Measurements from ENCODE around the gene ZFHX3. TPM values are rescaled to one million over a fixed set of nuclear protein-coding genes. Genes with fewer than 3 reads are reported as not detected.

ZFHX3 gene
- total and polyA plus RNA-seq, 9 of the 15 experiments (the other 6 are each of a cell fraction or from before 2014, with no cell fraction given): 0.01 to 0.23 (median 0.06) TPM; not detected in 4

DNA sequence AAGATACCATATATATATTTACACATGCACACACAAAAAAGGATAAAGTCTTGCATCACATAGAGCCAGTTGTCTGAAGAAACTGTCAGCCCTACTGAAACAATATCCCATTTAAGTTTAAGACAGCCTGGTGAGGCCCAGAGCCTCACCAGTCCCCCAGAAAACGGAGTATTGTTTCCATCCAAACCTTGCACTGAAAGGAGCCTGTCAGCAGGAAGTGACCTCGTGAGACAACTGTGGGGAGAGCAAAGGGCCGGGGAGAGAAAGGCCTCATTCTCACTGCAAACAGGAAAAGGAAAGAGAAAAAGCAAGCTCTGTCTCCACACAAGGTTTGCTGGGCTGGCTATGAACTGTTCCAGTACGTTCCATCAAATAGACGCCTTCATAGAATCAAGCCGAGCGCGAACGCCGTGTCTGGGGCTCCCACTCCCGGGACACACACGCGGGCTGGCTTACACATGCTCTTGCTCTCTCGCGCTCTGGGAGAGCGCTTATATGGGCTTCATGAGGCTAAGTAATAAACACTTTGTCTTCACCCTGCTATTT lies 44.4 kb upstream of the ZFHX3 start:
- Histone ChIP-seq H3K79me2 (ENCODE audit: control insufficient read depth, insufficient read depth, low read length) (no peaks in the 10 kb centered on the region), H3K9me3 (replicated peaks; ENCODE audit: control insufficient read depth, insufficient read depth, low read depth, low read length) (no peaks in the 10 kb centered on the region), H3K9ac (ENCODE audit: insufficient read depth in 1 of 2, low read depth in 2 of 2, low read length in 2 of 2) (no peak overlapping the region), H3K4me3 (no peak overlapping the region), H4K20me1 (replicated peaks; ENCODE audit: control insufficient read depth, insufficient read depth, low read length) (no peaks in the 10 kb centered on the region), H2AFZ (ENCODE audit: low read depth, low read length) (no peak overlapping the region), H3K27ac (ENCODE audit: extremely low read depth, low read depth, low read length) (no peak overlapping the region), H3K9me1 (ENCODE audit: control insufficient read depth, insufficient read depth, low read length) (no peaks in the 10 kb centered on the region), H3K27me3 (ENCODE audit: control insufficient read depth in 2 of 2, insufficient read depth in 2 of 2, low read length in 2 of 2) (peaks cover 20 to 25% of the 10 kb centered on the region in 2 experiments; a peak in 4 of 5 replicates), H3K4me2 (ENCODE audit: insufficient read depth, low read length) (no peak overlapping the region), H3K36me3 (ENCODE audit: control insufficient read depth, insufficient read depth, low read length) (no peaks in the 10 kb centered on the region), H3K4me1 (replicated peaks in 1 of 2; ENCODE audit: control insufficient read depth in 2 of 2, insufficient read depth in 2 of 2, low read length in 2 of 2) (no peaks in the 10 kb centered on the region)
- WGBS (ENCODE audit: insufficient coverage, low coverage, missing lambda C conversion rate): 2% methylated on average over 16 of the region's 16 CpGs
- in situ Hi-C loops (cut with MboI): no loop called here
- POLR2A ChIA-PET: no interaction called here
- TF ChIP-seq, protein P1, sequence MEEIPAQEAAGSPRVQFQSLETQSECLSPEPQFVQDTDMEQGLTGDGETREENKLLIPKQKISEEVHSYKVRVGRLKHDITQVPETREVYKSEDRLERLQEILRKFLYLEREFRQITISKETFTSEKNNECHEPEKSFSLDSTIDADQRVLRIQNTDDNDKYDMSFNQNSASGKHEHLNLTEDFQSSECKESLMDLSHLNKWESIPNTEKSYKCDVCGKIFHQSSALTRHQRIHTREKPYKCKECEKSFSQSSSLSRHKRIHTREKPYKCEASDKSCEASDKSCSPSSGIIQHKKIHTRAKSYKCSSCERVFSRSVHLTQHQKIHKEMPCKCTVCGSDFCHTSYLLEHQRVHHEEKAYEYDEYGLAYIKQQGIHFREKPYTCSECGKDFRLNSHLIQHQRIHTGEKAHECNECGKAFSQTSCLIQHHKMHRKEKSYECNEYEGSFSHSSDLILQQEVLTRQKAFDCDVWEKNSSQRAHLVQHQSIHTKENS (CRISPR knock-in tag; IDR thresholded peaks at IDR 0.05): no peak
- TF ChIP-seq IFI16 (CRISPR knock-in tag; IDR thresholded peaks at IDR 0.05): no peak
- TF ChIP-seq MBD2 (IDR thresholded peaks at IDR 0.05; ENCODE audit: borderline replicate concordance, low read depth): no peak
- TF ChIP-seq, protein P2, sequence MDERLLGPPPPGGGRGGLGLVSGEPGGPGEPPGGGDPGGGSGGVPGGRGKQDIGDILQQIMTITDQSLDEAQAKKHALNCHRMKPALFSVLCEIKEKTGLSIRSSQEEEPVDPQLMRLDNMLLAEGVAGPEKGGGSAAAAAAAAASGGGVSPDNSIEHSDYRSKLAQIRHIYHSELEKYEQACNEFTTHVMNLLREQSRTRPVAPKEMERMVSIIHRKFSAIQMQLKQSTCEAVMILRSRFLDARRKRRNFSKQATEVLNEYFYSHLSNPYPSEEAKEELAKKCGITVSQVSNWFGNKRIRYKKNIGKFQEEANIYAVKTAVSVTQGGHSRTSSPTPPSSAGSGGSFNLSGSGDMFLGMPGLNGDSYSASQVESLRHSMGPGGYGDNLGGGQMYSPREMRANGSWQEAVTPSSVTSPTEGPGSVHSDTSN (CRISPR knock-in tag; IDR thresholded peaks at IDR 0.05; ENCODE audit: low read depth): no peak
- TF ChIP-seq, protein P2 (tag; conservative IDR thresholded peaks at IDR 0.05; ENCODE audit: low read depth): no peak
- no peak for TF ChIP-seq SP2 (IDR thresholded peaks at IDR 0.05; ENCODE audit: extremely low read depth, low read depth, low read length, poor library complexity, severe bottlenecking)
- no peak for TF ChIP-seq NFE2 (IDR thresholded peaks at IDR 0.05; ENCODE audit: low read depth)
- no peak for TF ChIP-seq PPARD (CRISPR knock-in tag; IDR thresholded peaks at IDR 0.05)
- no peak for TF ChIP-seq BMI1 (IDR thresholded peaks at IDR 0.05; ENCODE audit: low read length)
- no peak for TF ChIP-seq ZC3H8 (IDR thresholded peaks at IDR 0.05)
- TF ChIP-seq, protein P3, sequence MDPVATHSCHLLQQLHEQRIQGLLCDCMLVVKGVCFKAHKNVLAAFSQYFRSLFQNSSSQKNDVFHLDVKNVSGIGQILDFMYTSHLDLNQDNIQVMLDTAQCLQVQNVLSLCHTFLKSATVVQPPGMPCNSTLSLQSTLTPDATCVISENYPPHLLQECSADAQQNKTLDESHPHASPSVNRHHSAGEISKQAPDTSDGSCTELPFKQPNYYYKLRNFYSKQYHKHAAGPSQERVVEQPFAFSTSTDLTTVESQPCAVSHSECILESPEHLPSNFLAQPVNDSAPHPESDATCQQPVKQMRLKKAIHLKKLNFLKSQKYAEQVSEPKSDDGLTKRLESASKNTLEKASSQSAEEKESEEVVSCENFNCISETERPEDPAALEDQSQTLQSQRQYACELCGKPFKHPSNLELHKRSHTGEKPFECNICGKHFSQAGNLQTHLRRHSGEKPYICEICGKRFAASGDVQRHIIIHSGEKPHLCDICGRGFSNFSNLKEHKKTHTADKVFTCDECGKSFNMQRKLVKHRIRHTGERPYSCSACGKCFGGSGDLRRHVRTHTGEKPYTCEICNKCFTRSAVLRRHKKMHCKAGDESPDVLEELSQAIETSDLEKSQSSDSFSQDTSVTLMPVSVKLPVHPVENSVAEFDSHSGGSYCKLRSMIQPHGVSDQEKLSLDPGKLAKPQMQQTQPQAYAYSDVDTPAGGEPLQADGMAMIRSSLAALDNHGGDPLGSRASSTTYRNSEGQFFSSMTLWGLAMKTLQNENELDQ (CRISPR knock-in tag; IDR thresholded peaks at IDR 0.05; ENCODE audit: borderline replicate concordance): no peak
- intact Hi-C loops (cut with micrococcal nuclease): no loop called here
- FAIRE-seq (no peak), DNase-seq (ENCODE audit: extremely low read depth in 1 of 4, low spot score in 3 of 4) (no peak), ATAC-seq (no peak)
- CTCF ChIA-PET (ENCODE audit: low intra/inter-chr PET ratio): no interaction called here
- BruUV-seq (replicated peaks): no TSS peak

Measured in K562 (cell line).